GM12864 (cell line): ENCODE results near the gene IRS2.
"Not testable (repeated sequence)": the region's sequence is repeated elsewhere in the genome, so short reads cannot be mapped to it uniquely, and the experiment has no call there.

Experiments
- DNase-seq: peaks from one replicate; pipeline ENCODE4 v3.0.0-alpha.2; 2011; ENCODE audit warnings: low read depth
- H3K4me3 ChIP-seq: 2 replicates; pipeline ENCODE4 v1.5.1; 2011; ENCODE audit warnings: mild to moderate bottlenecking, low read depth, low read length, control low read depth
- TF ChIP-seq, protein P1 (sequence below): IDR thresholded peaks from 2 replicates; pipeline ENCODE4 v1.5.1; 2011; ENCODE audit warnings: low read depth, mild to moderate bottlenecking, moderate library complexity, low read length, control low read depth, inconsistent platforms; ENCODE audit errors: missing control alignments

IRS2 gene, protein sequence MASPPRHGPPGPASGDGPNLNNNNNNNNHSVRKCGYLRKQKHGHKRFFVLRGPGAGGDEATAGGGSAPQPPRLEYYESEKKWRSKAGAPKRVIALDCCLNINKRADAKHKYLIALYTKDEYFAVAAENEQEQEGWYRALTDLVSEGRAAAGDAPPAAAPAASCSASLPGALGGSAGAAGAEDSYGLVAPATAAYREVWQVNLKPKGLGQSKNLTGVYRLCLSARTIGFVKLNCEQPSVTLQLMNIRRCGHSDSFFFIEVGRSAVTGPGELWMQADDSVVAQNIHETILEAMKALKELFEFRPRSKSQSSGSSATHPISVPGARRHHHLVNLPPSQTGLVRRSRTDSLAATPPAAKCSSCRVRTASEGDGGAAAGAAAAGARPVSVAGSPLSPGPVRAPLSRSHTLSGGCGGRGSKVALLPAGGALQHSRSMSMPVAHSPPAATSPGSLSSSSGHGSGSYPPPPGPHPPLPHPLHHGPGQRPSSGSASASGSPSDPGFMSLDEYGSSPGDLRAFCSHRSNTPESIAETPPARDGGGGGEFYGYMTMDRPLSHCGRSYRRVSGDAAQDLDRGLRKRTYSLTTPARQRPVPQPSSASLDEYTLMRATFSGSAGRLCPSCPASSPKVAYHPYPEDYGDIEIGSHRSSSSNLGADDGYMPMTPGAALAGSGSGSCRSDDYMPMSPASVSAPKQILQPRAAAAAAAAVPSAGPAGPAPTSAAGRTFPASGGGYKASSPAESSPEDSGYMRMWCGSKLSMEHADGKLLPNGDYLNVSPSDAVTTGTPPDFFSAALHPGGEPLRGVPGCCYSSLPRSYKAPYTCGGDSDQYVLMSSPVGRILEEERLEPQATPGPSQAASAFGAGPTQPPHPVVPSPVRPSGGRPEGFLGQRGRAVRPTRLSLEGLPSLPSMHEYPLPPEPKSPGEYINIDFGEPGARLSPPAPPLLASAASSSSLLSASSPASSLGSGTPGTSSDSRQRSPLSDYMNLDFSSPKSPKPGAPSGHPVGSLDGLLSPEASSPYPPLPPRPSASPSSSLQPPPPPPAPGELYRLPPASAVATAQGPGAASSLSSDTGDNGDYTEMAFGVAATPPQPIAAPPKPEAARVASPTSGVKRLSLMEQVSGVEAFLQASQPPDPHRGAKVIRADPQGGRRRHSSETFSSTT (N-terminal part only)

DNA sequence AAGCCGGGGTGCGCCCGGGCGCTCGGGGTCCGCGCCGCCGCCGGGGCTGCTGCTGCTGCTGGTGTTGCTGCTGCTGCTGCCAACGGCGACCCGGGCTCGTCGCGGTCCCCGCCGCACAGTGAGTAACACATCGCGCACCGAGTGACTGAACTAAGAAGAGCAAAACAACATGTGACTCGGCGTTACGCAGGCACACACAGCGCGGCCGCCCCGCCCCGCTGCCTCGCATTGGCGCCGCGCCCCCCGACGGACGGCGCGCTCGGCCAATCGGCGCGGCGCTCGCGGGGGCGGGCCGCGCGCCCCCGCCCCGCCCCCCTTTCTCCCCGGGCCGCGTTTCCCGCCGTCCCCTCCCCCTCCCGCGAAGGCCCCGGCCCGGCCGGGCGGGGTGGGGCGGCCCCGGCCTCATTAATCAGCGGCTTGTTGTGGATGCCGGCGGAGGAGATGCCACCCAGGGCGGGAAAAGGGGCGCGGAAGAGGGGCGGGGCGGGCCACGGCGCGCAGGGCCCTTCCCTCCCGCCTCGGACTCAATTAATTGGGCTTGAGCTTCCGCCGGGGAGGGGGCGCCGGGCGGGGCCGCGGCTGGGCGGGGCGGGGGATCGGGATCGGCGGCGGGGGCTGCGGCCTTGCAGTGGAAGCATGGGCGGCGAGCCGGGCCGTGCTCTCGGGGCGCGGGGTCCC is at the start of gene IRS2:
IRS2 (minus strand) TSS at position 127 of the 678 bp plus-strand sequence. CDS start 530 bp downstream, outside the sequence.
- TF ChIP-seq, protein P1, sequence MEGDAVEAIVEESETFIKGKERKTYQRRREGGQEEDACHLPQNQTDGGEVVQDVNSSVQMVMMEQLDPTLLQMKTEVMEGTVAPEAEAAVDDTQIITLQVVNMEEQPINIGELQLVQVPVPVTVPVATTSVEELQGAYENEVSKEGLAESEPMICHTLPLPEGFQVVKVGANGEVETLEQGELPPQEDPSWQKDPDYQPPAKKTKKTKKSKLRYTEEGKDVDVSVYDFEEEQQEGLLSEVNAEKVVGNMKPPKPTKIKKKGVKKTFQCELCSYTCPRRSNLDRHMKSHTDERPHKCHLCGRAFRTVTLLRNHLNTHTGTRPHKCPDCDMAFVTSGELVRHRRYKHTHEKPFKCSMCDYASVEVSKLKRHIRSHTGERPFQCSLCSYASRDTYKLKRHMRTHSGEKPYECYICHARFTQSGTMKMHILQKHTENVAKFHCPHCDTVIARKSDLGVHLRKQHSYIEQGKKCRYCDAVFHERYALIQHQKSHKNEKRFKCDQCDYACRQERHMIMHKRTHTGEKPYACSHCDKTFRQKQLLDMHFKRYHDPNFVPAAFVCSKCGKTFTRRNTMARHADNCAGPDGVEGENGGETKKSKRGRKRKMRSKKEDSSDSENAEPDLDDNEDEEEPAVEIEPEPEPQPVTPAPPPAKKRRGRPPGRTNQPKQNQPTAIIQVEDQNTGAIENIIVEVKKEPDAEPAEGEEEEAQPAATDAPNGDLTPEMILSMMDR, result no peak
- peak within 1 kb of the TSS; percentile 40 for H3K4me3 ChIP-seq
- peak; percentile 22 for DNase-seq

DNA sequence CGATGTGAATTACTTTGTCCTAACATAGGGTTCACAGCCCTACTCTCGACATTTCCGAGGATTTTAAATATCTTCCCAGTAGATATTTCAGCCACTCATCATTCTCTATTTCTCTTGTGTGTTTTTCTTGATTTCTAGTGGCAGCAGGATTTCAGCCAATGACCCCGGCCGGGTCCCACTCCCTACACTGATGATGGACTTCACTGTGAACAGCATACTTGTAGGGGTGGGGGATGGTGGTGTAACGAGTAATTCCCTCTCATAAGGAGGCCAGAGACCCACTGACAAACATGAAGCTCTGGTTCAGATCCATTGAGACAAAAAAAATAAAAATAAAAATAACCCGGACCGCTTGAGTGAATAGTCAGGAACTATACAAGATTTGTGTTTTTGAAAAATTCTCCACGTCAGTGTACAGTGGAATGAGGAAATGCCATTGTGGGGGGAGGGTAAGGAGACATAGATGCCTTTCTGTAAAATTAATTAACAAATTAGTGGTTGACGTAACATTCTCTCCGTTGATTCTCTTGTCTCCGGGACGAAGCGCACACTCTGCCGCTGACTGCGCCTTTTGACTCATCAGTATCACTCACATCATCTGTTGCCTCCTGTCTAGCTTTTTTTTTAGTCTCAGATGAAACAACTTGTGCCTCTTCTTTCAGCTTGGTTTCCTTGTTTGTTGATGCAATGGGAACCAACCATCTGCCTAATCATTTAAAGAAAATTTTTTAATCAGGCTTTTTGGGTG is 48.8 kb upstream of the IRS2 start:
- DNase-seq, result no peak

DNA sequence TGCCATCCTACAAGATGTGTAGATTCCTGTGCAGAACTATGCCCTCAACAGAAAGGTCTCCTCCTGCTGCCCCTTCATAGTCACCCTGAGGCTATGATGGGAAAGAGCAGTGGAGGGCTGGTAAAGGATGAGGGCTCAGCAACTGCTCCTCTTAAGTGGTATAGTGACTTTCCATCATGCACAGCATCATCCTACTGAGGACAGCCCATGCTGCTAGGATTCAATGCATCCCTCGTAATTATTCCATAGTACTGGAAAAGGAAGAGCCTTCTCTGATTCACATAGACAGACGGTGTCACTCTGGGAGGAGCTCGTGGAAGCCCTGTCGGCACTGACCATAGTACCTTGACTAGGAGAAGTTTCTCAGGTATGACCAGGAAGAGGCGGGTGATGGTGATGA is 47.6 kb upstream of the IRS2 start:
- no peak for DNase-seq
- no peak overlapping the region for H3K4me3 ChIP-seq
- TF ChIP-seq, protein P1, result no peak

More for the DNA sequence above, 48.8 kb upstream of the IRS2 start:
- TF ChIP-seq, protein P1, result no peak
- no peak overlapping the region for H3K4me3 ChIP-seq

DNA sequence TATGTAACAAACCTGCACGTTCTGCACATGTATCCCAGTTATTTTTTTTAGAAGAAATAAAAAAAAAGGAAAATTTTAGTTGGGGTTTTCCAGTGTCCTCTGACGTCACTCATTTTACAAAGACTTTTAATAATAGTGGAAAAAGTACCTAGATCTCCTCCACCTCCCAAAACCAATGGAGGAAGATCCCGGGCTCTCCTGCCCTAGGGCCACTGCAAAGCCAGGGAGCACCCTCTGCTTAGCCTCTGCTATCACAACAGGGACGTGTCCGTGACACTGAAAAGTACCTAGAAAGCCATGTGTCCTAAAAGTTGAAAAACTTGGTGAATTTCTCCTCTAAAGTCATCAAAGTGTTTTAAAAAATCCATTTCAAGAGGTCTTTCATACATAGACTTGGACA is 46.7 kb upstream of the IRS2 start:
- TF ChIP-seq, protein P1, result no peak
- DNase-seq, result no peak
- no peak overlapping the region for H3K4me3 ChIP-seq

DNA sequence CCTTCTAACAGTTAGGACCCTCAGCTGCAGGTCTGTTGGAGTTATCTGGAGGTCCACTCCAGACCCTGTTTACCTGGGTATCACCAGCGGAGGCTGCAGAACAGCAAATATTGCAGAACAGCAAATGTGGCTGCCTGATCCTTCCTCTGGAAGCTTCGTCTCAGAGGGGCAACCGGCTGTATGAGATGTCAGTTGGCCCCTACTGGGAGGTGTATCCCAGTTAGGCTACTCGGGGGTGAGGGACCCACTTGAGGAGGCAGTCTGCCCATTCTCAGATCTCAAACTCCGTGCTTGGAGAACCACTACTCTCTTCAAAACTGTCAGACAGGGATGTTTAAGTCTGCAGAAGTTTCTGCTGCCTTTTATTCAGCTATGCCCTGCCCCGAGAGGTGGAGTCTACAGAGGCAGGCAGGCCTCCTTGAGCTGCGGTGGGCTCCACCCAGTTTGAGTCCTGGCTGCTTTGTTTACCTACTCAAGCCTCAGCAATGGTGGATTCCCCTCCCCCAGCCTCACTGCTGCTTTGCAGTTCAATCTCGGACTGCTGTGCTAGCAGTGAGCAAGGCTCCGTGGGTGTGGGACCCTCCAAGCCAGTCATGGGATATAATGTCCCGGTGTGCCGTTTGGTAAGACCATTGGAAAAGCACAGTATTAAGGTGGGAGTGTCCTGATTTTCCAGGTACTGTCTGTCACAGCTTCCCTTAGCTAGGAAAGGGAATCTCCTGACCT is 42.4 kb upstream of the IRS2 start:
- not testable (repeated sequence) for DNase-seq, H3K4me3 ChIP-seq

DNA sequence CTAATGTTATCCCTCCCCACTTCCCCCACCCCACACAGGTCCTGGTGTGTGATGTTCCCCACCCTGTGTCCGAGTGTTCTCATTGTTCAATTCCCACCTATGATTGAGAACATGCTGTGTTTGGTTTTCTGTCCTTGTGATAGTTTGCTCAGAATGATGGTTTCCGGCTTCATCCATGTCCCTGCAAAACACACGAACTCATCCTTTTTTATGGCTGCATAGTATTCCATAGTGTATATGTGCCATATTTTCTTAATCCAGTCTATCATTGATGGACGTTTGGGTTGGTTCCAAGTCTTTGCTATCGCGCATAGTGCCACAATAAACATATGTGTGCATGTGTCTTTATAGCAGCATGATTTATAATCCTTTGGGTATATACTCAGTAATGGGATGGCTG is 36.8 kb upstream of the IRS2 start:
- H3K4me3 ChIP-seq, DNase-seq: not testable (repeated sequence)
